ENCODE measurements around the gene BRD7.
A peak's percentile ranks its signal among the peaks of the same experiment; 100 is the strongest.

Gene BRD7

DNA sequence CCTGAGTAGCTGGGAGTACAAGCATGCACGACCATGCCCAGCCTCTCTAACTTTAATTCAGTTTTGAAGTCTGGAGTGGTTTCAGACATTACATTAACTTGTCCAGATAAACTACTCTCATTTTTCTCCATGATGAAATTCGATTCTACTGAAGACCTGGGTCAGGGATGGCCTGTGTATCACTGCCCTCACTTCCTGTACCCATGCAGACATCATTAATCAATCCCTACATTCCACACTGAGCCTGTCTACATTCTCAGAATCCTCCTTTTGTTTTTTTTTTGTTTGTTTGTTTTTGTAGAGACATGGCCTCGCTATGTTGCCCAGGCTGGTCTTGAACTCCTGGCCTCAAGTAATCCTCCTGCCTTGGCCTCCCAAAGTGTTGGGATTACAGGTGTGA lies 79.9 kb downstream of the BRD7 start:
- no peak for DNase-seq (ENCODE audit: low read depth)

DNA sequence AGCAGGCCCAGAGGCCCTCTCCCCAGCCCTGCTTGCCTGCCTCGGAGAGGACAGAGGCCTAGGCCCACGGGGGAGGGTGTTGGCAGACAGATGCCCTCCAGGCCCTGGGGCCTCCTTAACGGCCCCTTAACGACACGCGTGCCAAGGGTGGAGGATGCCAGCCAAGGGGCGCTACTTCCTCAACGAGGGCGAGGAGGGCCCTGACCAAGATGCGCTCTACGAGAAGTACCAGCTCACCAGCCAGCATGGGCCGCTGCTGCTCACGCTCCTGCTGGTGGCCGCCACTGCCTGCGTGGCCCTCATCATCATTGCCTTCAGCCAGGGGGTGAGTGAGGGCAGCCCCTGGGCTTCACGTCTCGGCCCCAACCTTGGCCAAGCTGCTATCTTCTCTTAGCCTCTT lies 80.8 kb downstream of the BRD7 start:
- DNase-seq (ENCODE audit: low read depth): no peak

DNA sequence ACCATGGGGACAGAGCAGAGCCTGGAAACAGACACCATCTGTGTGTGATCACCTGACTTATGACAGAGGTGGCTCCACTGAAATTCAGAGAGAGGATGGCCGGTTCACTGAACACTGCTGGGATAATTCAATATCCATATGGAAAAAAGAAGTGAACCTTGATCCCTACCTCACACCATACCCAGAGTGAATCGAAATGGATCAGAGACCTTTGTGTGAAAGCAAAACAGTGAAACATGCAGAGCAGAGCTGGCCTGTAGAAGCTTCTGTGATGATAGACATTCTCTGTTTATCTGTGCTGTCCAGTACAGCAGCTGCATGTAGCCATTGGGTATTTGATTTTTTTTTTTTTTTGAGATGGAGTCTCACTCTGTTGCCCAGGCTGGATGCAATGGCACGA lies 82.1 kb downstream of the BRD7 start:
- DNase-seq (ENCODE audit: low read depth): no peak

DNA sequence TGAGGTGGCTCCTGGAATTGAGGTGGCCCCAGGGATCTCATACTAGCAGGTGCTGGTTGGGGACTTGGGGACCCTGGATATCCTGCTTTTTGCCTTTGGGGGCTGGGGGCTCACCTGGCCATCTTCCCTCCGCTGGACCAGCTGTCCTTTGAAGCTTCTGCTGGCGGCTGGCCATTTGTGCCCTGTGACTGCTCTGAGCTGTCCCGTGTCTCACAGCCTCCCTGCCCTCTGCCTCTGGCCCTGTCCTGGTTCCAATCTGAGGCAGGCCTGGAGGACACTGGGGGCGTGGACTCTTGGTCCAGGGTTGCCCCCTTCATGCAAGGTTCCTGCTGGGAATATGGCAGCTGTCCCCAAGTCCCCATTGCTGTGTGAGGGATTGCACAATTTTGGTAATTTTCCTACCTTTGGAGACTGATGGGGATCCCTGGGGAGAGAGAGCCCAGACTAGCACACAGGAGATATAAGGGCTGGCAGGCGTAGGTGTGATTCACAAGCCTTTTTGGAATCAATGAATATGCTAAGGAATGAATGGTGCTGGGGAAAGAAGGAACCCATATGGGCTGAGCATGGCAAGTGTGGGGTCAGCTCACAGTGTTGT lies 83.3 kb downstream of the BRD7 start:
- DNase-seq (ENCODE audit: low read depth): no peak

DNA sequence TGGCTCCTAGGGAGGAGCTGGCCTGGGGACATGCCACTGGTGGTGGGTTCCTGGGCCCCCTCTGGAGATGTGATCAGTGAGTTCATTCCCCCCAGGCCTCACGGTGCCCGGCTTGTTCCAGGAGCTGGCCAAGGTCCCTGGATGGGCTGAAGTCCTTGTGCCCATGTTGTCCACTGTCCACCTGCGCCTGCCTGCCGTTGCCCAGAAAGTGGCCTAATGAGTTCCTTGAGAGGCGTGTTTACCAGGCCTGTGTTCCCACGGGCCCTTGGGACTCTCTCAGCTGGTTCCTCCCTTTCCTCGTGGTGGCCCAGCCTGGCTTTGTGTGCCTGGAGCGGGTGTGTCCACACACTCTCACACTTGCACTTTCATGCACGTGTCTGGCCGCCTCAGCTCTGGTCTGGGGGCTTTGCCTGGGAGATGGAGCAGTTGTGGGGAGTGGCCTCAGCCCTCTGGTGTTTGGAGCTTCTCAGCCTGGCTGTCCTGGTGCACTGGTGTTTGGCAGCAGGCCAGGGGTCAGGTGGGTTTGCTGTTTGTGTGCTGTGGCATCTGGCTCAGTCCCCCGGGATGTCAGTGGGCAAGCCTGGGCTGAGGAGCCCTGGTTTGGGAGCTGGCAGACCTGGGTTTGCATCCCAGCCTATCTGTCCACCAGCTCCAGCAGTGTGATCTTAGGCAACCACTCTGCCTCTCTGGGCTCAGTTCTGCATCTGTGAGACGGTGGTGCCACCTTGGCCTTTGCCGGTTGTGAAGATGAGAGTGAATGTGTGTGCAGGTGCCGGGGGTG lies 84.5 kb downstream of the BRD7 start:
- no peak for DNase-seq (ENCODE audit: low read depth)

DNA sequence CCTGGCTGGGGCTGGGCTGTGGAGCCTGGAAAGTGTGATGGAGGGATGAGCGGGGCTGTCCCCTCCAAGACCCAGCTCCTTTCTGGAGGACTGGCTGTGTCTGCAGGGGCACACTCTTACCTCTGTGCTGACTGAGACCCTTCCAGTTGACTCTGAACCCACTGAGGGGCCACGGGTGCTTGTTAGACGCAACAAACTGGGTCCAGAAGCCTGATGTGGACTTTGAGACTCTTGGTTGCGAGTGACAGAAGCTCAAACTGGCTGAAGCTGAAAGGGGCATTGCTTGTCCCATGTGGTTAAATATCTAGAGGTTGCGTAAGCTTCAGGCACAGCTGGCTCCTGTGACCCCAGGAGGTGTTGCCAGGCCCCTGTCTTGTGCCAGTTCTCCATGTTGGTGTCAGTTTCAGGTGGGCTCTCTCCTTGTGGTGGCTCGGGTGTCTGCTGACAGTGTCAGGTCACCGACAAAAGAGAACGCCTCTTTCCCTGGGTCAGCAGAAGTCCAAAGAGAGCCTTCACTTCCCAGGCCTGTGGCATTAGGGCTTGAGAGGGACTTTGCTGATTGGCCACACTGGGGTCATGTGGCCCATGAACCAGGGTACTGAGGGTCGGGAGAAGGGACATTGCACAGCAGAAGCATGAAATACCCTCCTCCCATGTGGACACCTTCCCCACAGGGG lies 85.7 kb downstream of the BRD7 start:
- DNase-seq (ENCODE audit: low read depth): no peak

DNA sequence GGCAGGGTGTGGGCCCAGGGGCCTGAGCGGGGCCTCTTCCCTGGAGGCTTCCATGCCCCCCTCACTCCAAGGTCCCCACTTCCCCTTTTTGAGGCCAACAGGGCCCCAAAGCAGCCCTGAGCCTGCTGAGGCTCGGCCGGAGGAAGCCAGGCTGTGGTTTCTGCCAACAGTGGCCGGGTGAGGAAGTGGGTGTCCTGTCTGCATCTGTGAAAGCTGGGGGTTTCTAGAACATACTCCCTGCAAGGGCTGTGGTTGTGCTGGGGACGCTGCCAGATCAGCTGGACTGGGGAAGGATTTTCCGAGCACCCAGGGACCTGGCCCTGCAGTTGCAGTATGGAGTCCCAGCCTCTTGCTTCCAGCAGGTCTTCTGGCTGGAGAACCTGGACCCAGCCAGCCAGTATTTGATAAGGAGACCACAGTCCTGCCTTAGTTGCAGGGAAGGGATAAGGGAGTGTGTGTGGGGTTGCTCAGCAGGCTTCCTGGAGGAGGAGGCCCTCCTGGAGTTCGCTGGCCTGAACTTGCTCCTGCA lies 86.7 kb downstream of the BRD7 start:
- no peak for DNase-seq (ENCODE audit: low read depth)

DNA sequence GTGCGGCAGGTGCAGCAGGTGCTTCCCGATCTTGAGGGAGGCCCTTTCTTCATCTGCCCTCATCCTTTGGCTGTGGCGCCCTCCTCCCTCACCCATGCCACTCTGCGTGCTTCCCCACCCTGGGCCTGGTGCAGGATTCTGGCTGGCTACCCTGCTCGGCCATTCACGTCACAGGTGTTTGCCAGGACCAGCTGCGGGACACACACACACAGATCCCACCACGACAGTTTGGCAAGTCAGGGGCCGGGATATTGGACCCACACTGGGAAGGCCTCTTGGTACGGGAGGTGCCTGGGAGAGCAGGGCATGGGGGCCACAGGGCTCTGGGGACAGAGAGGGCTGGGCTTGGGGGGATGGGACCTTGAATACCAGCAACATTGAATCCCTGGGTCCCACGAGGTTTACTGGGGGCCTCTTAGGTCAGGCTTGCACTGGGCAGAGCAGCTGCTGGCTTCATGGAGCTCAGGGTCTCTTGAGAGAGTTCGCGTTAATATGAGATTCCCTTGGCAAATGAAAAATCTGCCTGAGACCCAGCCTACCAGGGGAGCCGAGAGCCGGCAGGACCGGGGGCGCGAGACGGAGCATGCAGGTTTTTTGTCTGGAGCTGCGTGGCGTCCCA lies 87.3 kb downstream of the BRD7 start:
- DNase-seq (ENCODE audit: low read depth): no peak

DNA sequence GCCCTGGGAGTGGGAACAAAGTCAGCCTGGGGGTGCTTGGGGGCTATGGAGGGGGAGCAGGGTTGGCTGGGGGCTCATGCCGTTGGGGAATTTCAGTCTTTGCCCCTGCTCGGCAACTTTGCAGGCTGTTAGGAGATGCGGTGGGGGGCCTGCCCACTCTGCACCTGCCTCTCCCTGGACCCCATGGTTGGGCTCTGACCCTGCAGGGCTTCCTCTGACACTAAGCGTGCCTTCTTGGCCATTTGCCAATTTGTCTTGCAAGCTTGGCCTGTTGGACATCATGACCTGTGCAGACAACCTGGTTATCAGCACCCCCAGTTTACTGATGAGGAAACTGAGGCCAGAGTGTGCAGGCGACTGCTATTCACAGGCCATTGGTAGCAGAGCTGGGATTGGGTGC lies 87.9 kb downstream of the BRD7 start:
- DNase-seq (ENCODE audit: low read depth): no peak

DNA sequence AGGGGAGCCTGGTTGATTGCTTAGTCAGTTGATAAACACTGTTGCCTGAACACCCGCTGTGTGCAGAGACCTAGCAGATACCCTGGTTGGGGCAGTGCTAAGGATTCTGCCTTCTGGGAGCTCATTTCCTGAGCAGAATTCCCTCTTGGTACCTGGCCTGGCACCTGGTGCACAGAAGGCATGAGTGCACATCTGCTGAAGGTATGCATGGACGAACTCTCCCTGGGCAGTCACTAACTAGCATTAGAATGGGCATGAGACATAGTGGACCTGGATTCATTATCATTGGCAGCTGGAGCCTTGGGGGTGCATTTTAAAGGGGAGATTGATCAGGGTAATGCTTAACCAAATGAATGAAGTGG lies 89.3 kb downstream of the BRD7 start:
- no peak for DNase-seq (ENCODE audit: low read depth)

DNA sequence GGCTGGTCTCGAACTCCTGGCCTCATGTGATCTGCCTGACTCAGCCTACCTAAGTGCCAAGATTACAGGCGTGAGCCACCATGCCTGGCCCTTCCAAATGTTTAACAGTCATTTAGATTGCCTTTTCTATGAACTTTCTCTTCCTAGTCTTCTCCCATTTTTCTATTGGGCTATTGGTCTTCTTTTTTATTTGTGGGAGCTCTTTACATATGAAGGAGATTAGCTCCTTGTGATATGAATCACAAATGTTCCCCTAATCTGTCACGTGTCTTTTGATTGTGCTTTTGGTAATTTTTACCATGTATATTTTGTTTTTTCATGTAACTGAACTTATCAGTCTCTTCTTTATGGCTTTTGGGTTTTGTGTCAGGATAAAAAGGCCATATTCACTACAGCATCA lies 90.5 kb downstream of the BRD7 start:
- no peak for DNase-seq (ENCODE audit: low read depth)

DNA sequence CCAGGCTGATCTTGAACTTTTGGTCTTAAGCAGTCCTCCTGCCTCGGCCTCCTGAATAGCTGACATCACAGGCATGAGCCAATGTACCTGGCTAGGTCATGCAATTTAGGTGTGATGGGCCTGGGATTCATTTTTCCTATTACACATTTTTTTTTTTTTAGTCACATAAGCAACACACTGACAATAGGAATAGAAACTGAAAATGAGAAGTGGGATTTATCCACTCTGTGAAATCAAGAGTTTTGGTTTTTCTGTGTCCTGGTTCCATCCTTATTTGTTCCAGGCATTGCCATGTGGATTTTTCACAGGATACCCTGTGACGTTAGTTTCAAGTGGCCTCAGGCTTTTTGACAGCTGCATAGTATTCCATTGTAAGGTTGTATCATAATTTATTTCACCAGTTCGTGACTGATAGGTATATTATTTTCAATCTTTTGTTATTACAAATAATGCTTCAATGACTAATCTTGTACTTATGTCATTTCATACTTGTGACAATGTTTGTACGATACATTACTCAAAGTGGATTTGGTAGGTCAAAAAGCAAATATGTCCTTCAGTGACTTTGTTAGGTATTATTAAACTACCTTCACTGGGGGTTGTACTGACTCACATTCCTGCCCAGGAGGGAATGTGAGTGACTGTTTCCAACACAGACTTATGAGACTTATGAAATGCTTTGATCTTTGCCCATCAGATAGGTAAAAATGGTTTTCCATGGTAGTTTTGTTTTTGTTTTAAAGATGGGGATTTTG lies 91.8 kb downstream of the BRD7 start:
- DNase-seq (ENCODE audit: low read depth): peak; percentile 14

DNA sequence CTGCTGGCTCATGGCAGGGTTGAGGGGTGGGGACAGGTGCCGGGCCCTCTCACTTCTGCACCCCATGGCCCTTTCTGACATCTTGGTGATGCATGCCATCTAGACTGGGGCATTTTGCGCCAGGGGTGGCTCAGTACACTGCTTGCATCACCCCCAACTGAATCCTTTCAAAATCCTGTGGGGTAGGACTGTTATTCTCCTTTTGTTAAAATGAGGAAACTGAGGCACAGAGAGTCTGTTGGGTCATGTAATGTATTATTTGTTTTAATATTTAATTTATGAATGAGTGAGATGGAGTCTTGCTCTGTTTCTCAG lies 92.5 kb downstream of the BRD7 start:
- no peak for DNase-seq (ENCODE audit: low read depth)

DNA sequence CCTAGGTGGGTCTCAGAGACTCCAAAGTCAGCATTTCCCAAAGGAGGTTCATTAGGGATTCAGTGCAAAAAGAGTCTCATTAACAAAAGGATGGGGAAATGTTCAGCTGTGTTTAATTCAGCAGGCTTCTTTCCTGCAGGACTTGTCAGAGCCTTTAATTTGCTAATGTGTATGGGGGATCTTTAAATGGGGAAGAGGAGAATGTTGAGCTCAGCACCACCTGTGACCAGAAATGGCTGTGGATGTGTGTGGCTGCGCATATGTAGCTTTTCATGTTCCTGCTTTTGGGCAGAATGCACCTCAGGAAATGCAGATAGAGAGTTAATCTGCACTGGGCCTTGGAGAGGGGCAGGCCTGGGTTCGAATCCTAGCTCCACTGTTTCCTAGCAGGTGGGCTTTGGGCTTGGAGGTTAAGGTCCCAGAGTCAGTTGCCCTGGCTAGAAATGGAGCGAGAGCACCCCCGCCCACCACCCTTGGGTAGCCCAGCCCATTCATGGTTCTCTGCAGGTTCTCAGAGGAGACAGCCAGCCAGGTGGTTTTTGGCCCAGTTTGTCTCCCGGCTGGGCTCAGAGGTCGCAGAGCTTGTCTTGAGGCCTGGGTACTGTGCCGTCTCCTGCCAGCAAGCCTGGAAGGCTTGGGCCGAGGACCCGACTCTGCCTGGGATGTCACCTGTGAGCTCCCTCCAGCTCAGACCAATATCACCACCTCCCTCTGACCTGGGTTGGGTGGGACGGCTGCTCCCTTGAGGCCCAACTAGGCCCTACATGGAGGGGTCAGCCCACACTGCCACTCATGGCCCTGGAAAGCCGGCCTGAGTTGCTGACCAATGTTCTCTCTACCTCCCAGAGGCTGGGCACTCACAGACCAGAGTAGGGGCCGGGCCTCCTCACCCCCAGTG lies 93.1 kb downstream of the BRD7 start:
- DNase-seq (ENCODE audit: low read depth): no peak

DNA sequence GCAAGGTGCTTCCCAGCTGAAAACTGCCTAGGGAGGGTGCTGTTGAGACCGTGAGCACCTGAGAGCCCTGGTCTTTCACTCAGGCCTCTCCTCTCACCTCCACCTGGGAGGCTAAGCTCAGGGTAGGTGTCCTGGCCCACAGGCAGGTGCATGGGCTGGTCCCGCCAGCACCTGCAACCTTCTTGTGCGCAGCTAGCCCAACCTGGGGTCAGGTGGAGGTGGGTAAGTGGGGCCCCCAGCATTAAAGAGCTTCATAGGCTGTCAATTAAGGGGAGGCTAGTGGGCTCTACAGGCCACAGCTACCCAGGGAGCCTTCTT lies 93.7 kb downstream of the BRD7 start:
- DNase-seq (ENCODE audit: low read depth): no peak

DNA sequence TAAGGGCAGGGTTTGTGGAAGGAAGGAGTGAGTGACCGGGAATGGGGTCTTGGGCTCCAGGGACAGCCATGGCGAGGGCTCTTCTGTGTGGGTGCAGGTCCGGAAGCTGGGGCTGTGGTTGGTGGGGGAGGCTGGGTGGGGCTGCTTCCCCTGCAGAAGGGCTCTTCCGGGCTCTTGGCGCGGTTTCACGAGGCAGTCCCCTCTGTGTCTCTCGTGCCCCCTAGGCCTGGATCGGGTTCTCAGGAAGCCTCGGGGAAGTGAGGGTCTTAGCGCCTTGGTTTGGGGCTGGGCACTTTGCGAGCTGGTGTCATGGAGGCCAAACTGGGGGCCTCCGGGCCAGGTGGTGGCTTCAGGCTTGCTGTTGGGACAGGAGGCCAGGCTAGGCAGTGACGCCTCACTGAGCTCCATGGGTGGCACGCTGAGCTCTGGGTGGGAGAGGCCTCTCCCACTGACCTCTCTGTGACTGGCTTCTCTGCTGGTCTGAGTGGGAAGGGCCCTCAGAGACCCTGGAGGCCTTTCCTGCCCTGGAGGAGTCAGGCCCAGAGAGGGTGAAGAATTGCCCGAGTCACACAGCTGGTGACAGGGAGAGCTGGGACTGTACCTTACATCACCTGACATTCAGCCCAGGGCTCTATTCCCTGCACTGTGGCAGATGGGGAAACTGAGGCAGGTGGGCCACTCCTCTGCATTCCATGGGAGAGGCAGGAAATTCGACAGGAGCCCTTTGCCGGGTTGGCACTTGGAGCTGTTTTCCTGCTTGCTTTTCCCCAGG lies 94.3 kb downstream of the BRD7 start:
- no peak for DNase-seq (ENCODE audit: low read depth)

DNA sequence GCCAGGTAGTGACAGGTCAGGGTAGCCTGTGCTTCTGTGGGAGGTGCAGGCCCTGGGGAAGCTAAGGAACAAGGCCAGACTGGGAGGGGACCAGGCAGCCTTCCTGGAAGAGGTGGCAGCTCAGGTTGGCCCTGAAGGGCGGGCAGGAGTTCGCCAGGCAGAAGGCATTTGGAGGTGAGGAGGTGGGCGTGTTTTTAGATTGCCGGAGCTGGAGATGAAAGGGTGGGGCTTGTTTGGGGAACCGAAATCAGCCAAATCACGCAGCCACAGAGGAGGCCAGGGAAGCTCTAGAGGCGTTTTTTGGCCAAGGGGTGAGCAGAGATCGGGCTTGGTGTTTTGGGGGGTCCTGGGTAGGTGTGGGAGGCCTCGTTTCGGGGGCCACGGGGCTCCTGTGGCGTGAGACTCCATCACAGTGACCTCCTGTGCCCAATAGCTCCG lies 94.9 kb downstream of the BRD7 start:
- no peak for DNase-seq (ENCODE audit: low read depth)

DNA sequence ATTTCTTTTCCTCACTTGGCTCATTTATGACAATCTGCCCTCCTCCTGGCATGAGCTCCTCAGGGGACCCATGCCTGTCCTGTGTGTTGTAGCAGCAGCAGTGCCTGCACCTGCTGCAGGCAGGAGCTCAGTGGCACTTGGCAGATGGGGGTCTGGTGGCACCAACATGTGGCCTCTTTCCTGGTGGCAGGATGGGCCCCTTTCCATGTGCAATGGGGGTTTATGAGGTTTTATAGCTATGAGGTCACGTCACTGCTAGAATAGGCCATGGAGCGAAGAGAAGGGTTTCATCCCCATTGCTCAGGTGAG lies 95.5 kb downstream of the BRD7 start:
- no peak for DNase-seq (ENCODE audit: low read depth)

DNA sequence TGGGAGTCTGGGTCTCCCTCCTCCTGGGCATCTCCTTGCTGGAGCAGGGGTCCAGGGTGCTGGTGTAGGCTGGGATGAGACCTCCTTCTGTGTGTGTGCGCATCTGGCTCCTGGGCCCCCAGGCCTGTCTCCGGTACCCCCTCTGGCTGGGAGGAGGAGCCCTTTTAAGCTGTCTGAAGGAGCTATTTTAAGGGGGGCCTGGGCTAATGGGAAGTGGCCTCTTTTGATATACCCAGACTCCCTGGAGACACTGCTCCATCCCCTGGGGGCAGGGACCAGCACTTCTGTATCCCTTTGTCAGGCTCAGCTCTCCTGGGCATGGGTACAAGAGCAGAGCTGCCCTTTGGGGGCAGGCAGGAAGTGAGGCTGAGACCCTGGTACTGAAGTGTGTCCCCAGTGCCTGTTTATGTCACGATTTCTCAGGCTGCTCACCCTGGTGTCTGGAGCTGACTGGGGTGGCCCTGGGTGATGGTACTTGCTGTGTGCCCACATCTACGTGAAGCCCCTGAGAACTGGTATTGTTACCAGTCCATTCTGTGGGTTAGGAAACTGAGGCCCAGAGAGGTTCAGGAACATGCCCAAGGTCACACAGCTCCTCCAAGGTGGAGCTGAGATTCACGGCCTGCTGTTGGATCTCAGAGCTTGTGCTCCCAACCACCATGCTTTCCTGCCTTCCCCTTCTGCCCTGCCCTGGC lies 96.0 kb downstream of the BRD7 start:
- no peak for DNase-seq (ENCODE audit: low read depth)

DNA sequence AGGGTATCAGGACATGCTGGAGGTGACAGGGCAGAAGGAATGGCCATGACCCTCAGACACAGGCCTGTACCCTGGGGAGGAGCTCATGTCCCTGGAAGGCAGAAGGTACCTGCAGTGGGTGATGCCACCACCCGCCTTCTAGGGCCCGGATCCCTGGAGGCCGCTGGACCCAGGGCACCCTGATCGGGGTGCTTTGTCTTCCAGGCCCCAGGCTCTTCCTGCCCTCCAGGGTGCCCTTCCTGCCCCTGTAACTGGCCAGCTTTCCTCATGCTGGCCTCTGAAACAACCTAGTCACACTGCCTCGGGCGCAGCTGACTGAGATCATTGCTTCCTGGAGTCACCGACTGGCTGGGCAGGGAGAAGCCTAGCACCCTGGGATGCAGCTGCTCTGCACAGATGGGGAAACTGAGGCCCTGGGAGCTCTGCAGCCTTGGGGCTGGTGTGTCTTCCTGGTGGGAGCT lies 96.6 kb downstream of the BRD7 start:
- DNase-seq (ENCODE audit: low read depth): peak; percentile 83
